Uterus (tissue), 4 donors: ENCODE data around the gene ERCC6L2. TPM values are rescaled to one million over a fixed set of nuclear protein-coding genes. Genes with fewer than 3 reads are reported as not detected.

Experiments used
- DNase-seq, 2 donors: peaks; one replicate each; pipeline ENCODE4 v3.0.0-alpha.2; 2019 to 2020
- H3K27ac ChIP-seq, 2 donors: fragments of 200-600 bp; sonication (generic); 1 replicate in 1 of 2; 2 replicates in 1 of 2; pipeline ENCODE4 v1.5.1; 2016 to 2018
- H3K27me3 ChIP-seq, 2 donors: fragments of 200-600 bp; sonication (generic); one replicate each; pipeline ENCODE4 v1.5.1; 2018 to 2019; ENCODE audit warnings: control low read depth in 1 of 2
- H3K36me3 ChIP-seq, 2 donors: fragments of 200-600 bp; sonication (generic); one replicate each; pipeline ENCODE4 v1.5.1; 2019; ENCODE audit warnings: control low read depth in 1 of 2
- H3K4me1 ChIP-seq, 2 donors: fragments of 200-600 bp; sonication (generic); one replicate each; pipeline ENCODE4 v1.5.1; 2018 to 2019; ENCODE audit warnings: control low read depth in 1 of 2
- H3K4me3 ChIP-seq, 2 donors: fragments of 200-600 bp; sonication (generic); 1 replicate in 1 of 2; 2 replicates in 1 of 2; pipeline ENCODE4 v1.5.1; 2018 to 2019; ENCODE audit warnings: mild to moderate bottlenecking in 1 of 2
- H3K9me3 ChIP-seq, 2 donors: fragments of 200-600 bp; sonication (generic); one replicate each; pipeline ENCODE4 v1.5.1; 2019; ENCODE audit warnings: control low read depth in 1 of 2
- CTCF ChIP-seq, 4 experiments: fragments of 200-600 bp in 2 of 4; fragments of 450-650 bp in 2 of 4; sonication (generic) in 2 of 4; IDR thresholded peaks; one replicate each; pipeline ENCODE4 v1.5.1; 2016 to 2019; ENCODE audit warnings: antibody characterized with exemption in 4 of 4, mild to moderate bottlenecking in 2 of 4, moderate library complexity in 1 of 4
- POLR2A ChIP-seq, 2 donors: fragments of 450-650 bp; IDR thresholded peaks; one replicate each; pipeline ENCODE4 v1.6.1; 2016; ENCODE audit warnings: antibody characterized with exemption in 2 of 2, mild to moderate bottlenecking in 1 of 2, moderate library complexity in 1 of 2
- intact Hi-C: fragments of 100-400 bp; cut with DNase I; formaldehyde crosslinking; loops from one replicate; pipeline ENCODE4 v1.15.1; 2023; ENCODE audit warnings: low total_unique reads
- total RNA-seq, 4 donors: library from RNA; depleted of rRNA in 3 of 4; stranded (reverse); fragments of >200 nt in 3 of 4; gene quantifications; one replicate each; pipeline versions ENCODE4 v1.1.0 to v1.2.4, GENCODE V29; 2014 to 2023
- donor health status: DM: yes; HTN: yes; CAD: no.

Gene ERCC6L2
- total RNA-seq, 4 donors from 2014 or later: 28.8 to 176 (median 60.4) TPM

DNA sequence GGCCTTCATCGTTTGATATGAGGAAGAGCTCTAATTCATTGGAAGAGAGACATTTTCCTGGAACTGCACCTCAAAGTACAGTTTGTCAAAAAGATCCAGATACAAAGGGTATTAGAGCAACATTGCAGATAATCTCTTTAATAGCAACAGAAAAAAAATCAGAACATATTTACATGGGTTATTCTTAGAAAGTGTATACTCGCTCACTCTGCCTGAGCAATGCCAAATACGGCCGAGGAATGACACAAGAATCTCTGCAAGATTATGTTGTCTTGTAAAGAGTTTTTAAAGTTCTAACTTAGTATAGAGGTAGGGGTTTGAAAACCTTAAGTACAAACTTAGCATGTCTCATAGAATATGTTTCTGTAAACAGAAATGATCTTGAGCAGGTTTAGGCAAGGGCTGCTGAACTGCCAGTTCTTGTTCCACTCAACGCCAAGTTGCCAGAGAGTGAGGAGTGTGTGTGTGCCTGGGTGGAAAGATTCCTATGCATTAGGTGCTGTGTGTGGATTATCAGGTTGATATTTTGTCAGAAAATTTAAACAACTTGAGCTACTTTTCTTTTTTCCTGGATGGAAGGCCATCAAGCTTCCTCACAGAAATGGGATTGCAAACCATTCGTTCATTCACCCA, 41.8 kb upstream of the ERCC6L2 start:
- H3K36me3 ChIP-seq: no peaks in the 10 kb centered on the region
- no peak for DNase-seq
- no peaks in the 10 kb centered on the region for H3K9me3 ChIP-seq
- H3K4me1 ChIP-seq: no peaks in the 10 kb centered on the region
- TF ChIP-seq POLR2A (IDR thresholded peaks at IDR 0.05) (no peak), CTCF (IDR thresholded peaks at IDR 0.05) (no peak)
- H3K27me3 ChIP-seq: no peaks in the 10 kb centered on the region
- H3K4me3 ChIP-seq: no peak overlapping the region
- H3K27ac ChIP-seq: no peak overlapping the region
- intact Hi-C loops: no loop called here

DNA sequence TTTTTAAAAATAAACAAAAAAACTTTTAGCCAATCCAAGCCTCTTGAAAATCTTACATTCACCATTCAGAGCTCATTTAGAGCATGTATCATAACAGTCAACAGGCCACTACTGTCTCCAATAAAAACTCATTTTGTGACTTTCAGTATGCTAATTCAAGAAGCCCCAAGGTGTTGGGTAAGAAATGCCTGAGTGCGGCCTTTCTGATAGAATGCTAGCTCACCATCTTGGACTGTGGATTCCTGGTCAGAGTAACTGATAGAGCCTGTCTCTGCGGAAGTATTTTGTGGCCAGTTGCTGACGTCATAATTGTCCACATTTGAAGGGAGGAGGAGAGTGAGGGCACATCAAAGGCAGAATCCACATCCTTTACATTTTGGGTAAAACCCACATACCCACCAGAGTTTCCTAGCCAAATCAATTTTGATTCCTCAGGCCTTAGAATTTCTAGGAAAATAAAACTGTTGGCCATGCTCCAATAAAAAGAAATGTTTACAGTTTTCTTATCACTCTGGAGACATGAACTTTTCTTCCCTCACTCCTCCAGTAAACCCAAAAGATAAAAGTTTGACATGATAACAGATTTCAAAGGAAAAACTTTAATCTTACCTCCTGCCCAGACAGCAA, 41.1 kb upstream of the ERCC6L2 start:
- no peak for DNase-seq
- Histone ChIP-seq H3K27me3 (no peaks in the 10 kb centered on the region), H3K27ac (no peak overlapping the region), H3K9me3 (no peaks in the 10 kb centered on the region), H3K4me3 (no peak overlapping the region), H3K36me3 (no peaks in the 10 kb centered on the region), H3K4me1 (no peaks in the 10 kb centered on the region)
- intact Hi-C loops: no loop called here
- no peak for TF ChIP-seq CTCF (IDR thresholded peaks at IDR 0.05)
- TF ChIP-seq POLR2A (IDR thresholded peaks at IDR 0.05): no peak

DNA sequence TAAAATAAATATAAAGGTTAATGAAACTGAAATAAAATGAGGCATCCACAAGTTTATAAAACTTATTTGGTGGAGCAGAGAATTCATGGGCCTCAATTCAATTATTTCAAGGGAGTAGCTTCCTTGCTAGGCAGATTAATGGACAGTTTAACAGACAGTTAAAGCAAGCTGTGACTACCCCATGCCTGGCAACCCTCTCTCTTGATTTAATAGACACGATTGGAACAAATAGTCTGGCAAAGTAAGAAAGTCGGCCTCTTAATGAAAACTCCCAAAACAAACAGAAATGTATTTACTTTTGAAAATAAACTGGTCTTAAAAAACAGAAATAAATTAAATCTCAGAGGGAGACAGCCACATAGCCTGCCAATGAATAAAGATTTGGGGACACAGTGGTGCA, 40.1 kb upstream of the ERCC6L2 start:
- Histone ChIP-seq H3K27ac (no peak overlapping the region), H3K9me3 (no peaks in the 10 kb centered on the region), H3K4me1 (no peaks in the 10 kb centered on the region), H3K4me3 (no peak overlapping the region), H3K27me3 (no peaks in the 10 kb centered on the region), H3K36me3 (no peaks in the 10 kb centered on the region)
- intact Hi-C loops: no loop called here
- TF ChIP-seq CTCF (IDR thresholded peaks at IDR 0.05) (no peak), POLR2A (IDR thresholded peaks at IDR 0.05) (no peak)
- no peak for DNase-seq

DNA sequence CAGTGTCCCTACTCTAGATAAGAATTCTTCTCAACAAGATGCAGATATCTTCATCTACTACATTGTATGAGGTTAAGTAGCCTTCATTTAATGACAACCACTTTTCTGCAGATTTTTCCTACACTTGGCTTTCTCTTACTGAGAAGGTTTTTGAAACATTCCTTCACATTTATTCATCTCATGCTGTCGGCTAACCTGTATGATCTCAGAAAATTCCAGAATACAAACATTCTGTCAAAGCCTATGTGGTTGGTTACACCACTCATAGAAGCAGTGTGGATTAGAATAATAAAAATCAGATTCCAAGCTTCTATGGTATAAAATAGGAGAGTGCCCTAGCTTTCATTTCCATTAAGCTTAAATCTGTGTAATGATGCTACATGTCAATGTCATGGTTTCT, 39.4 kb upstream of the ERCC6L2 start:
- intact Hi-C loops: no loop called here
- H3K27ac ChIP-seq: no peak overlapping the region
- TF ChIP-seq POLR2A (IDR thresholded peaks at IDR 0.05) (no peak), CTCF (IDR thresholded peaks at IDR 0.05) (no peak)

GRCh38 chr9:95839012-95839411, 36.5 kb upstream of the ERCC6L2 start:
- TF ChIP-seq POLR2A (IDR thresholded peaks at IDR 0.05) (no peak), CTCF (IDR thresholded peaks at IDR 0.05) (no peak)
- intact Hi-C loops: no loop called here
- Histone ChIP-seq H3K9me3 (no peaks in the 10 kb centered on the region), H3K36me3 (no peaks in the 10 kb centered on the region), H3K4me1 (no peaks in the 10 kb centered on the region), H3K4me3 (no peak overlapping the region), H3K27me3 (no peaks in the 10 kb centered on the region), H3K27ac (no peak overlapping the region)
- DNase-seq: no peak

More for the DNA sequence above, 39.4 kb upstream of the ERCC6L2 start:
- Histone ChIP-seq H3K9me3 (no peaks in the 10 kb centered on the region), H3K36me3 (no peaks in the 10 kb centered on the region), H3K4me3 (no peak overlapping the region), H3K4me1 (no peaks in the 10 kb centered on the region), H3K27me3 (no peaks in the 10 kb centered on the region)
- DNase-seq: no peak
